ENCODE results near the gene COLEC11.

COLEC11 gene

DNA sequence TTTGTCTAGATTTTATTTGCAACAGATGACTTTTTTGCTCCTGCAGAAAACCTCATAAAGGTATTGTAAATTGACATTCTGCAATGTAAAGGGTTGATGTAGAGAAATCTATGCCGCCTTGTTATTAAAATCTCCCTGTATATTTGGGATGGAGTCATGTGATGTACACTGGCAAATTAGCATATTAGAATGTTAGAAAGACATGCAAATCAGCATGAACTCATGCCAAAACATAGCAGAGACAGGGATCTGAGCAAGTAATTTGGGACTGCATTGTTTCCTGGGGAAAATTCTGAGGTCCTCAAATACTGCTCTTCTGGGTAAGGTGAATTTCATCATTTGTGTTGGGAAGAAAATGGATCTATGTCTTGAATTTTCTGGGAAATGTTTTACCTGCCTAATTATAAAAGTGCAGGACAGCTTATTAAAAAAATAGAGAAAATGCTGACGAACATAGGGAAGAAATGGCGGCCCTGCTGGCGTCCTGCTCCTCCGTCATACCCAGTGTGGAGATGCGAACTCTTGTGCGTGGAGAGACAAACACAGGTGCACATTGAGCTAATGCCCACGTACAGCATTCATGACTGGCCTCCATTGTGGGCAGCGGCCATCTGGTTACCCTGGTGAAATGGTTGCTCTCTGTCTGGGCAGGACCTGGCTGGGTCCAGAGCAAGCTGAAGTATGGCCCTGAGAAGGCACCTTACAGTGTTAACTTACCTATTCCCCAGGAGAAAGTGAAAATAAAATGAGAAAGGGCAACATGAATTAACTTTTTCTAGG is 79.3 kb downstream of the COLEC11 start:
- H3K4me3 ChIP-seq (ENCODE audit: low read depth in 1 of 2, low read length in 1 of 2): no peak overlapping the region
- no peaks in the 10 kb centered on the region for H3K36me3 ChIP-seq
- H3K9me3 ChIP-seq: no peaks in the 10 kb centered on the region
- no peaks in the 10 kb centered on the region for H3K4me1 ChIP-seq (ENCODE audit: control insufficient read depth in 1 of 2, insufficient read depth in 1 of 2, low read depth in 1 of 2, low read length in 1 of 2)
- TF ChIP-seq, protein P1, sequence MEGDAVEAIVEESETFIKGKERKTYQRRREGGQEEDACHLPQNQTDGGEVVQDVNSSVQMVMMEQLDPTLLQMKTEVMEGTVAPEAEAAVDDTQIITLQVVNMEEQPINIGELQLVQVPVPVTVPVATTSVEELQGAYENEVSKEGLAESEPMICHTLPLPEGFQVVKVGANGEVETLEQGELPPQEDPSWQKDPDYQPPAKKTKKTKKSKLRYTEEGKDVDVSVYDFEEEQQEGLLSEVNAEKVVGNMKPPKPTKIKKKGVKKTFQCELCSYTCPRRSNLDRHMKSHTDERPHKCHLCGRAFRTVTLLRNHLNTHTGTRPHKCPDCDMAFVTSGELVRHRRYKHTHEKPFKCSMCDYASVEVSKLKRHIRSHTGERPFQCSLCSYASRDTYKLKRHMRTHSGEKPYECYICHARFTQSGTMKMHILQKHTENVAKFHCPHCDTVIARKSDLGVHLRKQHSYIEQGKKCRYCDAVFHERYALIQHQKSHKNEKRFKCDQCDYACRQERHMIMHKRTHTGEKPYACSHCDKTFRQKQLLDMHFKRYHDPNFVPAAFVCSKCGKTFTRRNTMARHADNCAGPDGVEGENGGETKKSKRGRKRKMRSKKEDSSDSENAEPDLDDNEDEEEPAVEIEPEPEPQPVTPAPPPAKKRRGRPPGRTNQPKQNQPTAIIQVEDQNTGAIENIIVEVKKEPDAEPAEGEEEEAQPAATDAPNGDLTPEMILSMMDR (IDR thresholded peaks at IDR 0.05): no peak
- H3K27ac ChIP-seq: no peak overlapping the region
- H3K27me3 ChIP-seq: no peaks in the 10 kb centered on the region

- no peaks in the 10 kb centered on the region for H3K9me3 ChIP-seq
- no peaks in the 10 kb centered on the region for H3K27me3 ChIP-seq
- no peak overlapping the region for H3K27ac ChIP-seq
- H3K4me1 ChIP-seq (ENCODE audit: control insufficient read depth in 1 of 2, insufficient read depth in 1 of 2, low read depth in 1 of 2, low read length in 1 of 2): no peaks in the 10 kb centered on the region
- no peaks in the 10 kb centered on the region for H3K36me3 ChIP-seq
- TF ChIP-seq, protein P1 (IDR thresholded peaks at IDR 0.05): no peak
- no peak overlapping the region for H3K4me3 ChIP-seq (ENCODE audit: low read depth in 1 of 2, low read length in 1 of 2)
These were observed 80.8 kb downstream of the COLEC11 start for GRCh38 chr2:3675687-3676086.

GRCh38 chr2:3677436-3677835 is 82.5 kb downstream of the COLEC11 start:
- no peaks in the 10 kb centered on the region for H3K36me3 ChIP-seq
- no peaks in the 10 kb centered on the region for H3K4me1 ChIP-seq (ENCODE audit: control insufficient read depth in 1 of 2, insufficient read depth in 1 of 2, low read depth in 1 of 2, low read length in 1 of 2)
- TF ChIP-seq, protein P1 (IDR thresholded peaks at IDR 0.05): no peak

DNA sequence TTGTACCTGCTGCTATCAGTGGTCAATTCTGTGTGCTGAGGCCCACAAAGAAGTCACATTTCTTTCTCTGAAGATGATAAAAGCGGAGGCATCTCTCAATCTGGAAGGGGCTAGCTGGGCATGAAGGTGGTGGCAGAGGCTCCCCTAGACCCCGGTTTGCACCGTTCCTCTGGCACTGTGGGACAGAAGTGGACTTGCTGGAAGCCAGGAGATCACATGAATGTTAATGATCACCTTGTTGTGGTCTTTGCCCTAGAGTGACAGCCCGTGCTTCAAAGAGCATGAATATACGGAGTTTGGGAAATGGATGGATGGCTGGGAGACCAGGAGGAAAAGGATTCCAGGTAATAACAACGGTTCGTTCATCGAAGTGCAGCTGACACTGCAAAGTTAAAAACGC is 83.3 kb downstream of the COLEC11 start:
- Histone ChIP-seq H3K4me1 (ENCODE audit: control insufficient read depth in 1 of 2, insufficient read depth in 1 of 2, low read depth in 1 of 2, low read length in 1 of 2) (no peaks in the 10 kb centered on the region), H3K4me3 (ENCODE audit: low read depth in 1 of 2, low read length in 1 of 2) (no peak overlapping the region), H3K27ac (no peak overlapping the region), H3K27me3 (no peaks in the 10 kb centered on the region), H3K9me3 (no peaks in the 10 kb centered on the region), H3K36me3 (no peaks in the 10 kb centered on the region)
- TF ChIP-seq, protein P1 (IDR thresholded peaks at IDR 0.05): no peak

More at GRCh38 chr2:3677436-3677835, 82.5 kb downstream of the COLEC11 start:
- Histone ChIP-seq H3K27ac (no peak overlapping the region), H3K9me3 (no peaks in the 10 kb centered on the region), H3K4me3 (ENCODE audit: low read depth in 1 of 2, low read length in 1 of 2) (no peak overlapping the region), H3K27me3 (no peaks in the 10 kb centered on the region)

GRCh38 chr2:3679180-3679579 is 84.3 kb downstream of the COLEC11 start:
- no peak overlapping the region for H3K27ac ChIP-seq
- no peaks in the 10 kb centered on the region for H3K4me1 ChIP-seq (ENCODE audit: control insufficient read depth in 1 of 2, insufficient read depth in 1 of 2, low read depth in 1 of 2, low read length in 1 of 2)
- H3K27me3 ChIP-seq: no peaks in the 10 kb centered on the region
- no peaks in the 10 kb centered on the region for H3K36me3 ChIP-seq
- TF ChIP-seq, protein P1 (IDR thresholded peaks at IDR 0.05): no peak
- no peaks in the 10 kb centered on the region for H3K9me3 ChIP-seq
- H3K4me3 ChIP-seq (ENCODE audit: low read depth in 1 of 2, low read length in 1 of 2): no peak overlapping the region
